HepG2 (cell line): ENCODE results near the gene FRK. TPM values are rescaled to one million over a fixed set of nuclear protein-coding genes. Genes with fewer than 3 reads are reported as not detected.

Source experiments
- ATAC-seq: fragments of 200-7000 bp; cut with Tn5 transposase; 3 replicates; pipeline ENCODE4 v1.9.1; 2020; ENCODE audit warnings: mild to moderate bottlenecking, moderate library complexity
- BruUV-seq: library from RNA; stranded (reverse); fragments of 400-500 nt; replicated peaks from 2 replicates; lab custom pipeline; 2021; lab: Mats Ljungman, UMichigan
- CTCF ChIA-PET: fragments of 300-600 bp; formaldehyde crosslinking; extraction: SDS; loops from one replicate; lab custom pipeline; 2021; ENCODE audit warnings: low total read pairs, inconsistent platforms, low intra/inter-chr PET ratio; lab: Yijun Ruan, JAX
- POLR2A ChIA-PET: fragments of 350-600 bp; sonication (Branson Sonifier 250); formaldehyde crosslinking; loops from one replicate; lab custom pipeline; 2020; ENCODE audit warnings: antibody characterized with exemption, inconsistent platforms; lab: Yijun Ruan, JAX
- DNase-seq: peaks from one replicate; pipeline ENCODE4 v3.0.0-alpha.2; 2015; ENCODE audit warnings: low spot score
- FAIRE-seq: peaks from 3 replicates; lab custom pipeline; 2011; peaks lifted over from hg19 to GRCh38; lab: Jason Lieb, UNC
- H2AFZ ChIP-seq: one replicate; pipeline ENCODE4 v1.6.1; 2011; ENCODE audit warnings: low read length, inconsistent platforms
- H3K27ac ChIP-seq: fragments of 300-600 bp; 3 replicates; pipeline ENCODE4 v1.8.0; 2011; ENCODE audit warnings: mixed run types, mild to moderate bottlenecking, mixed read lengths, low read length, inconsistent platforms; ENCODE audit not compliant: insufficient read depth; ENCODE audit errors: extremely low read length
- H3K27me3 ChIP-seq, 2 experiments: fragments of 200-600 bp in 1 of 2; 2 replicates in 1 of 2; 3 replicates in 1 of 2; pipeline versions ENCODE4 v1.6.0 to v1.8.0; 2011; ENCODE audit warnings: low read length in 2 of 2, mild to moderate bottlenecking in 2 of 2, moderate library complexity in 2 of 2, inconsistent platforms in 1 of 2; ENCODE audit not compliant: insufficient read depth in 2 of 2, control insufficient read depth in 1 of 2
- H3K36me3 ChIP-seq, 2 experiments: fragments of 200-600 bp in 1 of 2; replicated peaks in 1 of 2; 2 replicates in 1 of 2; 3 replicates in 1 of 2; pipeline versions ENCODE4 v1.5.1 to v1.8.0; 2011; ENCODE audit warnings: low read length in 2 of 2, inconsistent platforms in 1 of 2; ENCODE audit not compliant: insufficient read depth in 2 of 2, control insufficient read depth in 1 of 2
- H3K4me1 ChIP-seq: 2 replicates; pipeline ENCODE4 v1.5.1; 2012; ENCODE audit warnings: low read length, inconsistent platforms; ENCODE audit not compliant: insufficient read depth
- H3K4me2 ChIP-seq: 2 replicates; pipeline ENCODE4 v1.6.0; 2011; ENCODE audit warnings: low read depth, low read length, inconsistent platforms
- H3K4me3 ChIP-seq, 3 experiments: fragments of 200-600 bp in 1 of 3; sonication (generic), shearing (Covaris generic) in 1 of 3; replicated peaks in 1 of 3; 2 replicates each; pipeline ENCODE4 v1.5.1; 2011 to 2016; ENCODE audit warnings: low read length in 3 of 3, inconsistent platforms in 2 of 3, low read depth in 2 of 3, mild to moderate bottlenecking in 2 of 3, control low read depth in 1 of 3, mixed read lengths in 1 of 3; ENCODE audit not compliant: insufficient read depth in 1 of 3
- H3K79me2 ChIP-seq: one replicate; pipeline ENCODE4 v1.6.1; 2011; ENCODE audit warnings: low read length, inconsistent platforms; ENCODE audit not compliant: insufficient read depth
- H3K9ac ChIP-seq: 2 replicates; pipeline ENCODE4 v1.6.0; 2011; ENCODE audit warnings: mild to moderate bottlenecking, low read depth, low read length, inconsistent platforms; ENCODE audit not compliant: insufficient read depth
- H3K9me3 ChIP-seq: 2 replicates; pipeline ENCODE4 v1.5.1; 2012; ENCODE audit warnings: mild to moderate bottlenecking, low read length
- H4K20me1 ChIP-seq: 2 replicates; pipeline ENCODE4 v1.6.0; 2011; ENCODE audit warnings: inconsistent platforms, mild to moderate bottlenecking, low read length, moderate library complexity; ENCODE audit not compliant: insufficient read depth
- NFE2L2 ChIP-seq: fragments of 150-350 bp; IDR thresholded peaks from 2 replicates; pipeline ENCODE4 v1.6.1; 2014; ENCODE audit warnings: low read length
- RARG ChIP-seq: sonication (generic); formaldehyde crosslinking; IDR thresholded peaks from 2 replicates; pipeline ENCODE4 v1.4.0; 2020; ENCODE audit warnings: low read depth, mild to moderate bottlenecking, missing genetic modification reagents
- SIX4 ChIP-seq: sonication (generic); formaldehyde crosslinking; IDR thresholded peaks from 2 replicates; pipeline ENCODE4 v1.4.0; 2020; ENCODE audit warnings: missing genetic modification reagents
- SUZ12 ChIP-seq: fragments of 150-350 bp; IDR thresholded peaks from 2 replicates; pipeline ENCODE4 v1.6.1; 2014; ENCODE audit warnings: low read depth, low read length
- ZKSCAN1 ChIP-seq: fragments of 150-350 bp; IDR thresholded peaks from 2 replicates; pipeline ENCODE4 v1.6.1; 2014; ENCODE audit warnings: low read length
- ZNF33A ChIP-seq: sonication (generic); formaldehyde crosslinking; IDR thresholded peaks from 2 replicates; pipeline ENCODE4 v1.5.1; 2020; ENCODE audit warnings: missing genetic modification reagents, mild to moderate bottlenecking, moderate library complexity, borderline replicate concordance
- ZNF652 ChIP-seq: IDR thresholded peaks from 2 replicates; pipeline ENCODE4 v1.6.1; 2016; ENCODE audit warnings: low read depth, borderline replicate concordance
- WGBS: methylation state at CpG from one replicate; pipeline ENCODE4 v1.1.6; 2017; ENCODE audit warnings: low lambda C conversion rate; 5-methylcytosine and 5-hydroxymethylcytosine counted together
- in situ Hi-C: cut with HindIII; loops from 2 replicates; pipeline ENCODE4 v1.10.0; 2017; ENCODE audit warnings: low pct_unique_long_range_greater_than_20kb; ENCODE audit not compliant: extremely low pct_ligation_motif_present
- intact Hi-C: fragments of 100-400 bp; cut with micrococcal nuclease; formaldehyde crosslinking; loops from one replicate; pipeline ENCODE4 v1.10.0; 2022; ENCODE audit not compliant: unreplicated experiment
- polyA plus RNA-seq, 8 experiments: library from polyadenylated mRNA; depleted of rRNA in 3 of 8; stranded (reverse) in 7 of 8; unstranded in 1 of 8; fragments of >200 nt; fragmentation: Illumina TruSeq in 4 of 8; extraction: Trizol in 4 of 8; gene quantifications; 2 replicates each; pipeline versions ENCODE4 v1.2.1 to v1.2.3, GENCODE V29; 2011 to 2016; ENCODE audit warnings: low read depth in 4 of 8, missing spikeins in 1 of 8, mixed read lengths in 1 of 8; ENCODE audit not compliant: insufficient read depth in 1 of 8
- total RNA-seq, 5 experiments: library from RNA; depleted of rRNA; stranded (reverse); fragments of >200 nt; fragmentation: Illumina TruSeq; extraction: Trizol; gene quantifications; 2 replicates each; pipeline ENCODE4 v1.2.3, GENCODE V29; 2016; ENCODE audit warnings: low read depth in 1 of 5
- TF ChIP-seq, protein P1 (sequence below): sonication (generic); formaldehyde crosslinking; IDR thresholded peaks from 2 replicates; pipeline ENCODE4 v1.5.1; 2020; ENCODE audit warnings: missing genetic modification reagents, mild to moderate bottlenecking, borderline replicate concordance
- TF ChIP-seq, protein P2 (sequence below): sonication (generic); formaldehyde crosslinking; IDR thresholded peaks from 2 replicates; pipeline ENCODE4 v1.4.0; 2020; ENCODE audit warnings: missing genetic modification reagents, borderline replicate concordance
- TF ChIP-seq, protein P3 (sequence below): sonication (generic); formaldehyde crosslinking; IDR thresholded peaks from 2 replicates; pipeline ENCODE4 v1.4.0; 2020; ENCODE audit warnings: missing genetic modification reagents, borderline replicate concordance
- TF ChIP-seq, protein P4 (sequence below): sonication (generic); formaldehyde crosslinking; IDR thresholded peaks from 2 replicates; pipeline ENCODE4 v1.4.0; 2020; ENCODE audit warnings: missing genetic modification reagents
- TF ChIP-seq, protein P5 (sequence below): sonication (generic); formaldehyde crosslinking; IDR thresholded peaks from 2 replicates; pipeline ENCODE4 v1.8.0; 2022; ENCODE audit warnings: mild to moderate bottlenecking, missing genetic modification reagents, moderate library complexity

The FRK gene
- total and polyA plus RNA-seq, 2 of the 13 experiments (the other 11 are each of a cell fraction or from before 2014, with no cell fraction given), result 1.3 to 2.9 TPM

DNA sequence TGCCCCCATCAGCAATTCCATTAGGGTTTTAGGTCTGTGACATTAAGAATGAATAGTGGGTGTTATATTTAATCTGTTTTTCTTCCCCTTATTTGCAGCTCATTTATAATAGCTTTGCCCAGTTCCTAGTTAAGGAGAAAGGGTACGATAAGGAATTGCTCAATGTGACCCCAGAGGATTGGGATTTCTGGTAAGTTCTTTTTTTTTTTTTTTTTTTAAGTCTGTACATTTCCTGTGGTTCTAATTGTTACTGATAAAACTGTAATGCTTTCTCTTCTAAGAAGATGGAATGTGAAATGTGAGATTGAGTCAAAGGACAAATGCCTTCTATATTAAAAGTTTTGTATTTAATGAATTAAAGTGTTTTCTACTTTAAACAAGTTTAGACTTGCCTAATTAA, 45.5 kb upstream of the FRK start:
- Histone ChIP-seq H3K9ac (no peak overlapping the region), H3K79me2 (peaks cover 25% of the 10 kb centered on the region), H2AFZ (no peak overlapping the region), H4K20me1 (no peaks in the 10 kb centered on the region), H3K4me3 (no peak overlapping the region), H3K4me2 (no peak overlapping the region), H3K27me3 (no peaks in the 10 kb centered on the region; a peak in 1 of 5 replicates), H3K9me3 (no peaks in the 10 kb centered on the region), H3K4me1 (peaks cover 59% of the 10 kb centered on the region), H3K27ac (no peak overlapping the region), H3K36me3 (peaks cover 11 to 27% of the 10 kb centered on the region in 2 experiments)
- in situ Hi-C loops (no loop called here), intact Hi-C loops (loop anchor here (10.0 kb wide), 1 partner anchor 169 kb away; the partner anchor contains the start of gene TSPYL1)
- FAIRE-seq (no peak), DNase-seq (no peak), ATAC-seq (no peak)
- ChIA-PET POLR2A (no interaction called here), CTCF (no interaction called here)
- TF ChIP-seq ZKSCAN1 (no peak), SIX4 (CRISPR knock-in tag) (no peak), ZNF33A (CRISPR knock-in tag) (no peak), RARG (CRISPR knock-in tag) (no peak), SUZ12 (no peak), NFE2L2 (no peak), ZNF652 (no peak)
- TF ChIP-seq, protein P1, sequence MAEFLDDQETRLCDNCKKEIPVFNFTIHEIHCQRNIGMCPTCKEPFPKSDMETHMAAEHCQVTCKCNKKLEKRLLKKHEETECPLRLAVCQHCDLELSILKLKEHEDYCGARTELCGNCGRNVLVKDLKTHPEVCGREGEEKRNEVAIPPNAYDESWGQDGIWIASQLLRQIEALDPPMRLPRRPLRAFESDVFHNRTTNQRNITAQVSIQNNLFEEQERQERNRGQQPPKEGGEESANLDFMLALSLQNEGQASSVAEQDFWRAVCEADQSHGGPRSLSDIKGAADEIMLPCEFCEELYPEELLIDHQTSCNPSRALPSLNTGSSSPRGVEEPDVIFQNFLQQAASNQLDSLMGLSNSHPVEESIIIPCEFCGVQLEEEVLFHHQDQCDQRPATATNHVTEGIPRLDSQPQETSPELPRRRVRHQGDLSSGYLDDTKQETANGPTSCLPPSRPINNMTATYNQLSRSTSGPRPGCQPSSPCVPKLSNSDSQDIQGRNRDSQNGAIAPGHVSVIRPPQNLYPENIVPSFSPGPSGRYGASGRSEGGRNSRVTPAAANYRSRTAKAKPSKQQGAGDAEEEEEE (CRISPR knock-in tag), result no peak
- TF ChIP-seq, protein P2, sequence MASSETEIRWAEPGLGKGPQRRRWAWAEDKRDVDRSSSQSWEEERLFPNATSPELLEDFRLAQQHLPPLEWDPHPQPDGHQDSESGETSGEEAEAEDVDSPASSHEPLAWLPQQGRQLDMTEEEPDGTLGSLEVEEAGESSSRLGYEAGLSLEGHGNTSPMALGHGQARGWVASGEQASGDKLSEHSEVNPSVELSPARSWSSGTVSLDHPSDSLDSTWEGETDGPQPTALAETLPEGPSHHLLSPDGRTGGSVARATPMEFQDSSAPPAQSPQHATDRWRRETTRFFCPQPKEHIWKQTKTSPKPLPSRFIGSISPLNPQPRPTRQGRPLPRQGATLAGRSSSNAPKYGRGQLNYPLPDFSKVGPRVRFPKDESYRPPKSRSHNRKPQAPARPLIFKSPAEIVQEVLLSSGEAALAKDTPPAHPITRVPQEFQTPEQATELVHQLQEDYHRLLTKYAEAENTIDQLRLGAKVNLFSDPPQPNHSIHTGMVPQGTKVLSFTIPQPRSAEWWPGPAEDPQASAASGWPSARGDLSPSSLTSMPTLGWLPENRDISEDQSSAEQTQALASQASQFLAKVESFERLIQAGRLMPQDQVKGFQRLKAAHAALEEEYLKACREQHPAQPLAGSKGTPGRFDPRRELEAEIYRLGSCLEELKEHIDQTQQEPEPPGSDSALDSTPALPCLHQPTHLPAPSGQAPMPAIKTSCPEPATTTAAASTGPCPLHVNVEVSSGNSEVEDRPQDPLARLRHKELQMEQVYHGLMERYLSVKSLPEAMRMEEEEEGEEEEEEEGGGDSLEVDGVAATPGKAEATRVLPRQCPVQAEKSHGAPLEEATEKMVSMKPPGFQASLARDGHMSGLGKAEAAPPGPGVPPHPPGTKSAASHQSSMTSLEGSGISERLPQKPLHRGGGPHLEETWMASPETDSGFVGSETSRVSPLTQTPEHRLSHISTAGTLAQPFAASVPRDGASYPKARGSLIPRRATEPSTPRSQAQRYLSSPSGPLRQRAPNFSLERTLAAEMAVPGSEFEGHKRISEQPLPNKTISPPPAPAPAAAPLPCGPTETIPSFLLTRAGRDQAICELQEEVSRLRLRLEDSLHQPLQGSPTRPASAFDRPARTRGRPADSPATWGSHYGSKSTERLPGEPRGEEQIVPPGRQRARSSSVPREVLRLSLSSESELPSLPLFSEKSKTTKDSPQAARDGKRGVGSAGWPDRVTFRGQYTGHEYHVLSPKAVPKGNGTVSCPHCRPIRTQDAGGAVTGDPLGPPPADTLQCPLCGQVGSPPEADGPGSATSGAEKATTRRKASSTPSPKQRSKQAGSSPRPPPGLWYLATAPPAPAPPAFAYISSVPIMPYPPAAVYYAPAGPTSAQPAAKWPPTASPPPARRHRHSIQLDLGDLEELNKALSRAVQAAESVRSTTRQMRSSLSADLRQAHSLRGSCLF (CRISPR knock-in tag), result no peak
- TF ChIP-seq, protein P3, sequence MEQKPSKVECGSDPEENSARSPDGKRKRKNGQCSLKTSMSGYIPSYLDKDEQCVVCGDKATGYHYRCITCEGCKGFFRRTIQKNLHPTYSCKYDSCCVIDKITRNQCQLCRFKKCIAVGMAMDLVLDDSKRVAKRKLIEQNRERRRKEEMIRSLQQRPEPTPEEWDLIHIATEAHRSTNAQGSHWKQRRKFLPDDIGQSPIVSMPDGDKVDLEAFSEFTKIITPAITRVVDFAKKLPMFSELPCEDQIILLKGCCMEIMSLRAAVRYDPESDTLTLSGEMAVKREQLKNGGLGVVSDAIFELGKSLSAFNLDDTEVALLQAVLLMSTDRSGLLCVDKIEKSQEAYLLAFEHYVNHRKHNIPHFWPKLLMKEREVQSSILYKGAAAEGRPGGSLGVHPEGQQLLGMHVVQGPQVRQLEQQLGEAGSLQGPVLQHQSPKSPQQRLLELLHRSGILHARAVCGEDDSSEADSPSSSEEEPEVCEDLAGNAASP, result no peak
- TF ChIP-seq, protein P4, sequence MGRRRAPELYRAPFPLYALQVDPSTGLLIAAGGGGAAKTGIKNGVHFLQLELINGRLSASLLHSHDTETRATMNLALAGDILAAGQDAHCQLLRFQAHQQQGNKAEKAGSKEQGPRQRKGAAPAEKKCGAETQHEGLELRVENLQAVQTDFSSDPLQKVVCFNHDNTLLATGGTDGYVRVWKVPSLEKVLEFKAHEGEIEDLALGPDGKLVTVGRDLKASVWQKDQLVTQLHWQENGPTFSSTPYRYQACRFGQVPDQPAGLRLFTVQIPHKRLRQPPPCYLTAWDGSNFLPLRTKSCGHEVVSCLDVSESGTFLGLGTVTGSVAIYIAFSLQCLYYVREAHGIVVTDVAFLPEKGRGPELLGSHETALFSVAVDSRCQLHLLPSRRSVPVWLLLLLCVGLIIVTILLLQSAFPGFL (CRISPR knock-in tag), result no peak
- TF ChIP-seq, protein P5, sequence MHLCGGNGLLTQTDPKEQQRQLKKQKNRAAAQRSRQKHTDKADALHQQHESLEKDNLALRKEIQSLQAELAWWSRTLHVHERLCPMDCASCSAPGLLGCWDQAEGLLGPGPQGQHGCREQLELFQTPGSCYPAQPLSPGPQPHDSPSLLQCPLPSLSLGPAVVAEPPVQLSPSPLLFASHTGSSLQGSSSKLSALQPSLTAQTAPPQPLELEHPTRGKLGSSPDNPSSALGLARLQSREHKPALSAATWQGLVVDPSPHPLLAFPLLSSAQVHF, result no peak
- WGBS, result 88% methylated on average over 1 of the region's 1 CpG
- BruUV-seq, result no TSS peak
